ENCODE measurements around the gene MAGI2. TPM values are rescaled to one million over a fixed set of nuclear protein-coding genes. Genes with fewer than 3 reads are reported as not detected.

MAGI2 gene
- total RNA-seq, 1 experiment from 2014 or later: 14.3 TPM

DNA sequence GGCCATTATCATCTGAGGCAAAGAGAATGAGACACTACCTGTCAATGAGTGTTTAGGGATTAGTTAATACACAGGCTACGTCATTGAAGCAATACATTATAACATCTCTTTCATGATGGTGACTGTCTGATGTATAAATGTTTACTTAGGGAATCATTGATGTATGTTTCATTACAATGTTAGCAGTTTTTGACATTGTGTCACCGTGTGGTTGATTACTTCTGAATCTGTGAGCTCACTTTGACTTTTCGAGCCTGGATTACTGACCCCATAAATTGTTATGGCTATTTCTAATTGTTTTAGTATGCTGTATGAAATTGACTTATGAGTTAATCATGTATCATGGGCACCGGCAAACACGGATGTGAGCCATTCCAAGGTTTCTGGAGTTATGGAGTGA lies 494.0 kb downstream of the MAGI2 start:
- no peak overlapping the region for H3K4ac ChIP-seq (ENCODE audit: low read depth, low read length)
- no CpG with 5 or more reads among the region's 5 CpGs for WGBS (ENCODE audit: extremely low coverage, insufficient read length, low lambda C conversion rate)
- H2AK5ac ChIP-seq (ENCODE audit: insufficient read length, low read length): no peak overlapping the region
- no peak overlapping the region for H3K4me2 ChIP-seq (ENCODE audit: insufficient read depth, insufficient read length, low read length)
- H4K91ac ChIP-seq (ENCODE audit: insufficient read length, low read depth, low read length): no peak overlapping the region
- H3K9me3 ChIP-seq (ENCODE audit: control insufficient read depth, low read depth, low read length): no peaks in the 10 kb centered on the region
- no peak overlapping the region for H3K18ac ChIP-seq (ENCODE audit: insufficient read length, low read depth, low read length)
- H4K8ac ChIP-seq (replicated peaks; ENCODE audit: insufficient read length, low read depth, low read length): no peak overlapping the region
- H3K27me3 ChIP-seq (ENCODE audit: insufficient read depth, low read length): no peaks in the 10 kb centered on the region
- Mint-ChIP-seq H3K4me1 (peaks cover 6% of the 10 kb centered on the region in 2 experiments), H3K27me3 (ENCODE audit: low read depth) (no peaks in the 10 kb centered on the region), H3K4me3 (no peak overlapping the region), H3K36me3 (ENCODE audit: insufficient read depth in 1 of 3, low read depth in 3 of 3) (no peaks in the 10 kb centered on the region), H3K27ac (no peak overlapping the region), H3K9me3 (peaks cover 0 to 2% of the 10 kb centered on the region in 2 experiments; a peak in 2 of 5 replicates)
- no peaks in the 10 kb centered on the region for H3K23me2 ChIP-seq (ENCODE audit: insufficient read length, low read depth, low read length, poor library complexity, severe bottlenecking)
- H2AFZ ChIP-seq (ENCODE audit: low read length): no peak overlapping the region
- H3K27ac ChIP-seq (ENCODE audit: insufficient read length, low read depth, low read length): no peak overlapping the region
- no peaks in the 10 kb centered on the region for H3K4me1 ChIP-seq (ENCODE audit: insufficient read depth, low read length)
- no peak overlapping the region for H3K14ac ChIP-seq (ENCODE audit: insufficient read depth, low read length)
- H2BK120ac ChIP-seq (ENCODE audit: low read depth, low read length, poor library complexity, severe bottlenecking): no peak overlapping the region
- H2BK12ac ChIP-seq (ENCODE audit: insufficient read length, low read depth, low read length): no peak overlapping the region
- no peak overlapping the region for H3K23ac ChIP-seq (ENCODE audit: insufficient read length, low read depth, low read length)
- no peak overlapping the region for H2BK20ac ChIP-seq (ENCODE audit: low read depth, low read length, poor library complexity, severe bottlenecking)
- H2BK5ac ChIP-seq (ENCODE audit: insufficient read length, low read length): no peak overlapping the region
- no peak overlapping the region for H3K9ac ChIP-seq (ENCODE audit: extremely low read depth, insufficient read length, low read length)
- no peak for DNase-seq
- no peaks in the 10 kb centered on the region for H3K79me2 ChIP-seq (ENCODE audit: insufficient read depth, low read length)
- no peaks in the 10 kb centered on the region for H4K20me1 ChIP-seq (ENCODE audit: control insufficient read depth, insufficient read depth, insufficient read length)
- H2BK15ac ChIP-seq (ENCODE audit: low read depth, low read length): no peak overlapping the region
- no peak overlapping the region for H4K5ac ChIP-seq (ENCODE audit: insufficient read length, low read depth, low read length)
- H3T11ph ChIP-seq (ENCODE audit: low read length): no peak overlapping the region
- TF ChIP-seq, protein P1, sequence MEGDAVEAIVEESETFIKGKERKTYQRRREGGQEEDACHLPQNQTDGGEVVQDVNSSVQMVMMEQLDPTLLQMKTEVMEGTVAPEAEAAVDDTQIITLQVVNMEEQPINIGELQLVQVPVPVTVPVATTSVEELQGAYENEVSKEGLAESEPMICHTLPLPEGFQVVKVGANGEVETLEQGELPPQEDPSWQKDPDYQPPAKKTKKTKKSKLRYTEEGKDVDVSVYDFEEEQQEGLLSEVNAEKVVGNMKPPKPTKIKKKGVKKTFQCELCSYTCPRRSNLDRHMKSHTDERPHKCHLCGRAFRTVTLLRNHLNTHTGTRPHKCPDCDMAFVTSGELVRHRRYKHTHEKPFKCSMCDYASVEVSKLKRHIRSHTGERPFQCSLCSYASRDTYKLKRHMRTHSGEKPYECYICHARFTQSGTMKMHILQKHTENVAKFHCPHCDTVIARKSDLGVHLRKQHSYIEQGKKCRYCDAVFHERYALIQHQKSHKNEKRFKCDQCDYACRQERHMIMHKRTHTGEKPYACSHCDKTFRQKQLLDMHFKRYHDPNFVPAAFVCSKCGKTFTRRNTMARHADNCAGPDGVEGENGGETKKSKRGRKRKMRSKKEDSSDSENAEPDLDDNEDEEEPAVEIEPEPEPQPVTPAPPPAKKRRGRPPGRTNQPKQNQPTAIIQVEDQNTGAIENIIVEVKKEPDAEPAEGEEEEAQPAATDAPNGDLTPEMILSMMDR (conservative IDR thresholded peaks at IDR 0.05): no peak
- H3K56ac ChIP-seq (ENCODE audit: insufficient read length, low read depth, low read length): no peak overlapping the region
- H3K79me1 ChIP-seq (ENCODE audit: insufficient read depth, low read depth, low read length, poor library complexity, severe bottlenecking): no peaks in the 10 kb centered on the region
